Smooth muscle cell (in vitro differentiated cells): ENCODE data around the gene PDIK1L. TPM values are rescaled to one million over a fixed set of nuclear protein-coding genes. Genes with fewer than 3 reads are reported as not detected.
A peak's percentile ranks its signal among the peaks of the same experiment; 100 is the strongest.

ENCODE experiments used
- DNase-seq: peaks from one replicate; lab custom pipeline; 2025; ENCODE audit not compliant: unreplicated experiment; lab: John Stamatoyannopoulos, UW
- H2AFZ ChIP-seq: fragments of 200-600 bp; sonication (generic); 2 replicates; pipeline ENCODE4 v1.6.0; 2016; ENCODE audit warnings: antibody characterized with exemption, low read depth, mild to moderate bottlenecking
- H3F3A ChIP-seq: fragments of 200-600 bp; sonication (generic); 2 replicates; pipeline ENCODE4 v1.6.0; 2017; ENCODE audit warnings: antibody characterized with exemption, low read depth
- H3K27ac ChIP-seq: fragments of 200-600 bp; sonication (generic); 2 replicates; pipeline ENCODE4 v1.5.1; 2016; ENCODE audit warnings: low read depth, mild to moderate bottlenecking
- H3K27me3 ChIP-seq: fragments of 200-600 bp; sonication (generic); 2 replicates; pipeline ENCODE4 v1.6.1; 2016; ENCODE audit warnings: low read depth, mild to moderate bottlenecking
- H3K36me3 ChIP-seq: fragments of 200-600 bp; sonication (generic); 2 replicates; pipeline ENCODE4 v1.5.1; 2016; ENCODE audit warnings: low read depth
- H3K4me1 ChIP-seq: fragments of 200-600 bp; sonication (generic); 2 replicates; pipeline ENCODE4 v1.5.1; 2016; ENCODE audit warnings: low read depth
- H3K4me2 ChIP-seq: fragments of 200-600 bp; sonication (generic); 2 replicates; pipeline ENCODE4 v1.6.0; 2016; ENCODE audit warnings: mild to moderate bottlenecking
- H3K4me3 ChIP-seq: fragments of 200-600 bp; sonication (generic); 2 replicates; pipeline ENCODE4 v1.5.1; 2016; ENCODE audit warnings: mild to moderate bottlenecking
- H3K79me2 ChIP-seq: fragments of 200-600 bp; sonication (generic); 2 replicates; pipeline ENCODE4 v1.6.0; 2016; ENCODE audit warnings: low read depth, mild to moderate bottlenecking
- H3K9ac ChIP-seq: fragments of 200-600 bp; sonication (generic); 2 replicates; pipeline ENCODE4 v1.6.0; 2016; ENCODE audit warnings: low read depth
- H3K9me3 ChIP-seq: fragments of 200-600 bp; sonication (generic); replicated peaks from 2 replicates; pipeline ENCODE4 v1.5.1; 2016; ENCODE audit warnings: low read depth
- H4K20me1 ChIP-seq: fragments of 200-600 bp; sonication (generic); 2 replicates; pipeline ENCODE4 v1.6.0; 2016; ENCODE audit warnings: low read depth
- WGBS: methylation state at CpG from one replicate; pipeline ENCODE4 v1.1.7; 2016; ENCODE audit warnings: low lambda C conversion rate; 5-methylcytosine and 5-hydroxymethylcytosine counted together
- polyA plus RNA-seq: library from polyadenylated mRNA; unstranded; fragments of >200 nt; fragmentation: Nextera tagmentation; extraction: Ambion mirVana; gene quantifications from 2 replicates; pipeline ENCODE4 v1.2.1, GENCODE V29; 2016
- total RNA-seq: library from RNA; depleted of rRNA; stranded (reverse); fragments of >200 nt; gene quantifications from 2 replicates; pipeline ENCODE4 v1.2.3, GENCODE V29; 2014
- TF ChIP-seq, protein P1 (sequence below): fragments of 200-600 bp; sonication (generic); IDR thresholded peaks from 2 replicates; pipeline ENCODE4 v1.5.1; 2017; ENCODE audit warnings: borderline replicate concordance, mild to moderate bottlenecking, antibody characterized with exemption; ENCODE audit not compliant: insufficient read depth, poor library complexity, severe bottlenecking

The PDIK1L gene
- total and polyA plus RNA-seq, 2 experiments from 2014 or later: 1.9 to 3.7 TPM

DNA sequence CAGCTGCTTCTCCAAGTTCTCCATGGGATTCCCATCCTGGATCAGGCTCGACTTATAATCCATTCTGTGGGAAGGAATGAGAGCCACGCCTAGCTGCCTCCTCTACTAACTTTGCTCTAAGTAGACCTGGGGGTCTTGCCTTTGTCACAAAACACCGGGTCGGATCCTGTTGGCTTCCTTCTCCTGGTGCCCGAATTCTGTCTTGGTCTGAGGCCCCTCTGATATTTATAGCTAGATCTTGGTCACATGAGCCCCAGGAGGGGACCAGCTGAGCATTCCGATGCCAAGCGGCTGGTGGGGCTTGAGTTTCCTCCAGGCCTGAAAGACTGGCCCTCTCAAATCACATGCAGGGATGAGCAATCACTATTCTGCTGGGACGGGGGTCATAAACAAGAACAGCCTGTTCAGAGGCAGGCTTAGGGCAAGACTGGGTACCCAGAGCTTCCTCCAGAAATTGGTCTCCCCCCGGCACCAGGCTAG lies 44.2 kb upstream of the PDIK1L start, which contains the start of gene TRIM63:
TRIM63 (minus strand) TSS at position 199 of the 480 bp plus-strand sequence; CDS start at position 63, 136 bp downstream.
- no peaks in the 10 kb centered on the region for H3K4me1 ChIP-seq
- H3K9me3 ChIP-seq: no peaks in the 10 kb centered on the region
- H4K20me1 ChIP-seq: no peaks in the 10 kb centered on the region
- H3K4me3 ChIP-seq: no peak within 1 kb of the TSS
- H2AFZ ChIP-seq: peak within 1 kb of the TSS; percentile 30
- H3K9ac ChIP-seq: no peak within 1 kb of the TSS
- no peaks in the 10 kb centered on the region for H3K27me3 ChIP-seq
- no peaks in the 10 kb centered on the region for H3K36me3 ChIP-seq
- peak within 1 kb of the TSS; percentile 51 for H3K4me2 ChIP-seq
- WGBS: 65% methylated on average over 9 of the region's 9 CpGs
- no peaks in the 10 kb centered on the region for H3F3A ChIP-seq
- TF ChIP-seq, protein P1, sequence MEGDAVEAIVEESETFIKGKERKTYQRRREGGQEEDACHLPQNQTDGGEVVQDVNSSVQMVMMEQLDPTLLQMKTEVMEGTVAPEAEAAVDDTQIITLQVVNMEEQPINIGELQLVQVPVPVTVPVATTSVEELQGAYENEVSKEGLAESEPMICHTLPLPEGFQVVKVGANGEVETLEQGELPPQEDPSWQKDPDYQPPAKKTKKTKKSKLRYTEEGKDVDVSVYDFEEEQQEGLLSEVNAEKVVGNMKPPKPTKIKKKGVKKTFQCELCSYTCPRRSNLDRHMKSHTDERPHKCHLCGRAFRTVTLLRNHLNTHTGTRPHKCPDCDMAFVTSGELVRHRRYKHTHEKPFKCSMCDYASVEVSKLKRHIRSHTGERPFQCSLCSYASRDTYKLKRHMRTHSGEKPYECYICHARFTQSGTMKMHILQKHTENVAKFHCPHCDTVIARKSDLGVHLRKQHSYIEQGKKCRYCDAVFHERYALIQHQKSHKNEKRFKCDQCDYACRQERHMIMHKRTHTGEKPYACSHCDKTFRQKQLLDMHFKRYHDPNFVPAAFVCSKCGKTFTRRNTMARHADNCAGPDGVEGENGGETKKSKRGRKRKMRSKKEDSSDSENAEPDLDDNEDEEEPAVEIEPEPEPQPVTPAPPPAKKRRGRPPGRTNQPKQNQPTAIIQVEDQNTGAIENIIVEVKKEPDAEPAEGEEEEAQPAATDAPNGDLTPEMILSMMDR: no peak
- no peak for DNase-seq
- H3K27ac ChIP-seq: no peak within 1 kb of the TSS
- H3K79me2 ChIP-seq: no peaks in the 10 kb centered on the region

DNA sequence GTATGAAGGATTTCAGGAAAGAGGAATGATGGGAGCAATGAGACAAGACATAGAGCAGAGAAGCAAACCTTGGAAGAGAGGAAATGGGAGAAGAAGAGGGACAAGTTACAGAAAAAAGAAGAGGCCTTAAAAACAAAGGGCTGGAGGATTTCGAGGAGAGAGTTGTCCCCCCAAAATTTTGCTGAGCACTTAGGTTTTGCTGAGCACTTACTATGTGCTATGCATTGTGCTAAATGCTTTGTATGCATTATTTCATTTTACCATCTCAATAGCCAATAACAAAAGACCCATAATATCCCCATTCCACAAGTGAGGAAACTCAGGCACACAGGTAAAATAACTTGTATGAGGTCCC lies 41.7 kb upstream of the PDIK1L start:
- Histone ChIP-seq H2AFZ (no peak overlapping the region), H3K4me2 (no peak overlapping the region), H3K9ac (no peak overlapping the region), H3K79me2 (no peaks in the 10 kb centered on the region), H3F3A (no peaks in the 10 kb centered on the region), H3K27me3 (no peaks in the 10 kb centered on the region), H3K4me1 (no peaks in the 10 kb centered on the region), H3K36me3 (no peaks in the 10 kb centered on the region), H3K9me3 (no peaks in the 10 kb centered on the region), H4K20me1 (no peaks in the 10 kb centered on the region), H3K4me3 (no peak overlapping the region), H3K27ac (no peak overlapping the region)
- TF ChIP-seq, protein P1: no peak
- DNase-seq: no peak
- WGBS: 100% methylated on average over 1 of the region's 1 CpG

DNA sequence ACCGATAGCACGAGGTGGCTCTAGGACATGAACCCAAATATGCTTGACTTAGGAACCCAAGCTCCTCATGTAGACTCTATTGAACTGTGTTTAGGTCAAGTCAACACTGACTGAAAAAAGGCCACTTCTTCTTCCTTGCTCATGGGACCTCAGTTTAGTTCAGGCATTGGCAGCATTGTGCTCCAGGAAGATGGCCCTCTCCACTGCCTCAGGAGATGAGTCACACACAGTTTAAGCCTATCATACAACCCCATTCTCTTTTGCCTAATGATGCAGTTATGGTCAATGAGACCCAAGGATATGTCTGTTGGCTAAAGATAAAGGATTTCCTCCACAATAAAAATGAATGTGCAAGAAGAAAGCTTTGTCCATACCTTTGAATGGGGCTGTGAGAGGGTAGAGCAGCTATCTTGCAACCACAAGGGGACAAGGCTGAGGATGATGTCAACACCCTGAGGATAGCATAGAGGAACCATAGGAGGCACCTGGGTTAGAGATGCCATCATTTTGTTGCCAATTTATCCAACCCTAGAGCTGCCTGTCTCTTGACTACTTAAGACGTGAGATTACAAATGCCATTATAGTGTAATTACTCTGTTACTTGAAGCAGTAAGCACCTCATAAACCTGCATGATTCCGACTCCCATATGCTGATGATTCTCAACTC lies 41.2 kb upstream of the PDIK1L start:
- H3K27ac ChIP-seq: no peak overlapping the region
- no peak overlapping the region for H3K9ac ChIP-seq
- 92% methylated on average over 4 of the region's 4 CpGs for WGBS
- H3F3A ChIP-seq: no peaks in the 10 kb centered on the region
- no peaks in the 10 kb centered on the region for H3K79me2 ChIP-seq
- no peak overlapping the region for H3K4me3 ChIP-seq
- no peaks in the 10 kb centered on the region for H3K27me3 ChIP-seq
- H4K20me1 ChIP-seq: no peaks in the 10 kb centered on the region
- H3K4me2 ChIP-seq: no peak overlapping the region
- DNase-seq: no peak
- no peaks in the 10 kb centered on the region for H3K9me3 ChIP-seq
- H2AFZ ChIP-seq: no peak overlapping the region
- no peaks in the 10 kb centered on the region for H3K4me1 ChIP-seq
- no peaks in the 10 kb centered on the region for H3K36me3 ChIP-seq
- TF ChIP-seq, protein P1: no peak

DNA sequence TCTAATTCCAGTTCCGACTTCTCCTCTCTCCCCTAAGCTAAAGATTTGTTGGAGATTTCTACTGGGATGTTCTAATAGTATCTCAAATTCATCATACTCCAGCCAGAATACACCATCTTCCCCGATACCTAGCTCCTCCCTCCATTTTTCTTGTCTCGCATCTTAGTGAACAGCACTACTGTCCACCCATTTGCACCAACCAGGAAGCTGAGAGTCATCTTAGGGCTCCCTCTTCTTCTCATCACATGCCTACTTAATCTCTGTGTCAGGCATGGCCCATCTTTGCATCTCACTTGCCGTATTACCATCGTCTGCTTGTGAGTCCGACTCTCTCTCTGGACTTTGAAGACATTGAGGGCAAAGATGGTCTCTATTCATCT lies 40.7 kb upstream of the PDIK1L start:
- no peak overlapping the region for H2AFZ ChIP-seq
- H4K20me1 ChIP-seq: no peaks in the 10 kb centered on the region
- H3K36me3 ChIP-seq: no peaks in the 10 kb centered on the region
- WGBS: 94% methylated on average over 6 of the region's 6 CpGs
- no peaks in the 10 kb centered on the region for H3K27me3 ChIP-seq
- H3K4me2 ChIP-seq: no peak overlapping the region
- no peak overlapping the region for H3K9ac ChIP-seq
- H3F3A ChIP-seq: no peaks in the 10 kb centered on the region
- no peak overlapping the region for H3K27ac ChIP-seq
- DNase-seq: no peak
- no peaks in the 10 kb centered on the region for H3K79me2 ChIP-seq
- TF ChIP-seq, protein P1: no peak
- no peaks in the 10 kb centered on the region for H3K4me1 ChIP-seq
- no peak overlapping the region for H3K4me3 ChIP-seq
- H3K9me3 ChIP-seq: no peaks in the 10 kb centered on the region
